Upper lobe of left lung (tissue), 6 donors: Measurements from ENCODE around the gene GRHL3. TPM values are rescaled to one million over a fixed set of nuclear protein-coding genes. Genes with fewer than 3 reads are reported as not detected.

ENCODE experiments used
- ATAC-seq, 2 donors: fragments of 200-7000 bp; cut with Tn5 transposase; one replicate each; pipeline ENCODE4 v1.9.1; 2022; ENCODE audit warnings: mild to moderate bottlenecking in 2 of 2, moderate library complexity in 2 of 2; ENCODE audit not compliant: low FRiP score in 2 of 2
- DNase-seq, 2 donors: peaks; one replicate each; pipeline ENCODE4 v3.0.0-alpha.2; 2019 to 2020
- H3K27ac ChIP-seq, 4 donors: fragments of 200-600 bp; sonication (generic); one replicate each; pipeline ENCODE4 v1.5.1; 2016 to 2019
- H3K27me3 ChIP-seq, 4 donors: fragments of 200-600 bp; sonication (generic); one replicate each; pipeline ENCODE4 v1.5.1; 2017 to 2019
- H3K36me3 ChIP-seq, 4 donors: fragments of 200-600 bp; sonication (generic); one replicate each; pipeline ENCODE4 v1.5.1; 2016 to 2019
- H3K4me1 ChIP-seq, 4 donors: fragments of 200-600 bp; sonication (generic); one replicate each; pipeline ENCODE4 v1.5.1; 2018 to 2019
- H3K4me3 ChIP-seq, 4 donors: fragments of 200-600 bp; sonication (generic); one replicate each; pipeline ENCODE4 v1.5.1; 2017 to 2019; ENCODE audit warnings: mild to moderate bottlenecking in 2 of 4, moderate library complexity in 1 of 4
- H3K9me3 ChIP-seq, 4 donors: fragments of 200-600 bp; sonication (generic); one replicate each; pipeline ENCODE4 v1.5.1; 2018 to 2019
- EP300 ChIP-seq, 4 donors: sonication (generic); formaldehyde crosslinking; IDR thresholded peaks; one replicate each; pipeline ENCODE4 v1.5.1; 2017; ENCODE audit warnings: antibody characterized with exemption in 4 of 4, control low read depth in 2 of 4
- POLR2A ChIP-seq, 4 donors: fragments of 450-650 bp; IDR thresholded peaks; one replicate each; pipeline ENCODE4 v1.5.1; 2016 to 2017; ENCODE audit warnings: antibody characterized with exemption in 4 of 4, mild to moderate bottlenecking in 2 of 4
- POLR2AphosphoS5 ChIP-seq, 2 donors: sonication (generic); formaldehyde crosslinking; IDR thresholded peaks; one replicate each; pipeline ENCODE4 v1.5.1; 2017; ENCODE audit warnings: antibody characterized with exemption in 2 of 2
- WGBS, 2 donors: methylation state at CpG; one replicate each; pipeline ENCODE4 v1.1.5; 2017 to 2018; 5-methylcytosine and 5-hydroxymethylcytosine counted together
- total RNA-seq, 6 donors: library from RNA; depleted of rRNA in 4 of 6; stranded (reverse); fragments of >200 nt in 4 of 6; gene quantifications; one replicate each; pipeline versions ENCODE4 v1.1.0 to v1.2.1, GENCODE V29; 2016 to 2021
- TF ChIP-seq, protein P1 (sequence below), 6 experiments: fragments of 450-650 bp in 4 of 6; fragments of 200-600 bp in 2 of 6; sonication (generic) in 2 of 6; IDR thresholded peaks; one replicate each; pipeline ENCODE4 v1.5.1; 2016 to 2019; ENCODE audit warnings: antibody characterized with exemption in 6 of 6
- donor health status: DM: no; HTN: no; CAD: no; lungs with moderate emphysema.
- donor health status: DM: no; HTN: yes; CAD: no; lungs with severe emphysema.

The GRHL3 gene
- total RNA-seq, 6 donors from 2014 or later = 0.09 to 0.24 TPM; not detected in 4

DNA sequence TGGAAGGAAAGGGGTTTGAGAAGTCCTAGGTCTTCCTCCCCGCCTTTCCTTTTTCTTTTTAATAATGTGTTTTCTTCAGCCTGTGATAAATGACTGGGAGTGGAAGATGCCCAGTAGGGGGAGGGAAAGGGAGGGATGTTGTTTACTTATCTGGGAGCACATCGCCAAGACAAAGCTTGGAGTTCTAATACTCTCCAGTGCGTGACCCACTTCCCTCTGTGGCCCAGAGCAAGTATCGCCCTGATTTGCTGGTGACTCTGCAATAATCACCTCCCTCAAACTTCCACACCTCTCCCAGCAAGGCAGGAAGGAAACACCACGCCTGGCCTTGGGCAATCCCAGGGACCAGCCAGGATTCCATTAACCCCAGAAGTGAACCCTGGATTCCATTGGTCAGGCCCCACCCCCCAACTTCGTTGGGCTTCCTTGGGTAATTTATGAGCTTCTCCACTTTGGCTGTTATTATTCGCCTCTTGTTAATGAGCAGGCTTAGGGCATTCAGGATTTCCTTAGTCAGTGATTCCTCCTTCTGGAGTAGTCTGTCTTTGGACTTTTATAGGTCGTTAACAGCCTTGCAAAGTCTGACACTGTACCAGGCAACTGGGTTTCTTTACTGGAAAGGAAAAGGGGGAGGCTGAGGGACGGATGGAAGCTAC is 24.3 kb upstream of the GRHL3 start:
- ATAC-seq = peak; percentile 65 to 73
- Histone ChIP-seq H3K27ac (peak overlapping the region; percentile 28 to 64 (median 42)), H3K36me3 (no peaks in the 10 kb centered on the region), H3K4me3 (no peak overlapping the region), H3K9me3 (no peaks in the 10 kb centered on the region), H3K27me3 (no peaks in the 10 kb centered on the region), H3K4me1 (peaks cover 17 to 23% (median 20%) of the 10 kb centered on the region in 4 donors)
- 35 to 43% methylated on average over 9 of the region's 9 CpGs for WGBS, 2 donors
- DNase-seq = peak in 1 of 2 donors; percentile 36
- peak in 1 of 2 donors; percentile 43 for TF ChIP-seq POLR2AphosphoS5 (IDR thresholded peaks at IDR 0.05)
- TF ChIP-seq, protein P1, sequence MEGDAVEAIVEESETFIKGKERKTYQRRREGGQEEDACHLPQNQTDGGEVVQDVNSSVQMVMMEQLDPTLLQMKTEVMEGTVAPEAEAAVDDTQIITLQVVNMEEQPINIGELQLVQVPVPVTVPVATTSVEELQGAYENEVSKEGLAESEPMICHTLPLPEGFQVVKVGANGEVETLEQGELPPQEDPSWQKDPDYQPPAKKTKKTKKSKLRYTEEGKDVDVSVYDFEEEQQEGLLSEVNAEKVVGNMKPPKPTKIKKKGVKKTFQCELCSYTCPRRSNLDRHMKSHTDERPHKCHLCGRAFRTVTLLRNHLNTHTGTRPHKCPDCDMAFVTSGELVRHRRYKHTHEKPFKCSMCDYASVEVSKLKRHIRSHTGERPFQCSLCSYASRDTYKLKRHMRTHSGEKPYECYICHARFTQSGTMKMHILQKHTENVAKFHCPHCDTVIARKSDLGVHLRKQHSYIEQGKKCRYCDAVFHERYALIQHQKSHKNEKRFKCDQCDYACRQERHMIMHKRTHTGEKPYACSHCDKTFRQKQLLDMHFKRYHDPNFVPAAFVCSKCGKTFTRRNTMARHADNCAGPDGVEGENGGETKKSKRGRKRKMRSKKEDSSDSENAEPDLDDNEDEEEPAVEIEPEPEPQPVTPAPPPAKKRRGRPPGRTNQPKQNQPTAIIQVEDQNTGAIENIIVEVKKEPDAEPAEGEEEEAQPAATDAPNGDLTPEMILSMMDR (IDR thresholded peaks at IDR 0.05) = peak in 3 of 6 experiments; percentile 9 to 25 (median 14)
- no peak for TF ChIP-seq POLR2A (IDR thresholded peaks at IDR 0.05)
- TF ChIP-seq EP300 (IDR thresholded peaks at IDR 0.05) = no peak

DNA sequence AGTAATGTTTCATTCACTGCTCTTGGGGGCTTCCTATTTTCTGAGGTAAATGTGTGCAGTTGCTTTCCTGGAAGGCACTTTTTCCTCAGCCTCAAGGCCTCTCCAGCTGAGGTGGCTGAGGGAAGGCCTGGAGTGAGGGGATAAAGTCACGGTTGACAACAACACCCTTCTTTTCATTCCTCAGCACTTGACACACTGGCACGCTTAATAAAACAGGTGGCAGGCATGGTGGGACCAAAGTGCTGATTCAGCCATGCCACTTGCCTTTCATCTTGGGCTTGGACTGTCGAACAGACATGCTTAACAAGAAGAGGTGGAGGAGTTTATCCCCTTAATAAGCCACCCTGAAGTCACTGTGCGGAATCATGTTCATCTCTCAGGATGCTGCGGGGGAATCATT is 23.6 kb upstream of the GRHL3 start:
- WGBS, 2 donors = 90 to 93% methylated on average over 5 of the region's 5 CpGs
- Histone ChIP-seq H3K27me3 (no peaks in the 10 kb centered on the region), H3K36me3 (no peaks in the 10 kb centered on the region), H3K9me3 (no peaks in the 10 kb centered on the region), H3K4me1 (peaks cover 13 to 18% (median 15%) of the 10 kb centered on the region in 4 donors), H3K27ac (peak overlapping the region in 2 of 4 donors; percentile 31 to 64), H3K4me3 (no peak overlapping the region)
- ATAC-seq = no peak
- no peak for DNase-seq
- TF ChIP-seq POLR2A (IDR thresholded peaks at IDR 0.05) = no peak
- TF ChIP-seq, protein P1 (IDR thresholded peaks at IDR 0.05) = no peak
- TF ChIP-seq EP300 (IDR thresholded peaks at IDR 0.05) = no peak
- TF ChIP-seq POLR2AphosphoS5 (IDR thresholded peaks at IDR 0.05) = no peak

DNA sequence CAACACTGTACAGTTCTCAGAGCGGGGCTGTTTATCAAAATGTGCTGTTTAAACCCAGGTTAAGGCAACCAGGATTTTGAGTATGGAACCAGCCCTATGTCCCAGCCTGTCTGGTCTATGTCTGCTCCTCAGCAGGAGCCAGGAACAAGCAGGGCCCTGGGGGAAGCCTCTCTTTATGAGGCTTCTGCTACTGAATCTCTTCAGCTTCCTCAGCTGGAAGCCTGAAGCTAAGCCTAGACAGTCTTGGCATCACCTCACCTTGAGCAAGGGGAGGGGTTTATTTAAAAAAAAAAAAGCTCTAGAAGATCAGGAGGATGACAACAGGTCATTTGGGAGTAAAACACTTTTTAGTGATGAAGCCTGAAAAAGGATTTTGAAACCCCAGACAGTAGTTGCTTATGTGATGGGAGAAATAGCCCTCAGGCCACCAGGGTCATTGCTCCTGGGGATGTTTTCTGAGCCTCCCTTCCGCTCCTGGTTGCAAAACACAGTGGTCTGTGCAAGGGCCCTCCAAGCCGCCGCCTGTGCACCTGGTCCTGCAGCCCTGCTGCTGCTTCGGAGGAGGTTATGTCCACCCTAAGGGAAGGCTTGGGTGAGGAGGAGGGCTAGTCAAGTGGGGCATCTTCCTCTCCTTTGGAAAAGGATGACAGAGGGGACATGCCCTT is 21.8 kb upstream of the GRHL3 start:
- no peak for ATAC-seq
- no peaks in the 10 kb centered on the region for H3K36me3 ChIP-seq
- H3K4me1 ChIP-seq = peaks cover 14 to 32% (median 23%) of the 10 kb centered on the region in 4 donors
- TF ChIP-seq, protein P1 (IDR thresholded peaks at IDR 0.05) = no peak
- no peak overlapping the region for H3K4me3 ChIP-seq
- no peaks in the 10 kb centered on the region for H3K27me3 ChIP-seq
- 85 to 89% methylated on average over 3 to 4 of the region's 5 CpGs for WGBS, 2 donors
- H3K9me3 ChIP-seq = no peaks in the 10 kb centered on the region
- DNase-seq = no peak
- H3K27ac ChIP-seq = no peak overlapping the region

DNA sequence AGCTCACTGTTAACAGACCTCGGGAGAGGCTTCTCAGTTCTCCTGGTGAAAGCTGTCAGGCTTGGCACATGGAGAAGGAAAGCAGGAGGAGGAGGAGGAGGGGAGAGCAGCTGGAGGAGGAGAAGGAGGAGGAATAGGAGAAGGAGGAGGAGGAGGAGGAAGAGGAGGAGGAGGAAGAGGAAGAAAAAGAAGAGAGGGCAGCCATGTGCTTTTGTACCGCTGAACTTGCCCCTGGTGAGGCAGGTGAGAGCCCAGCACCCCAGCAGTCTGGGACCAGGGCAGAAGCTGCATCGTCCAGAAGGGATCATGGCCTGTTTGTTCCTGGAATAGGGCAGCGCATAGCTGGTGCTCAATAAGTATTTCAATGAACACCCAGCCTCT is 21.3 kb upstream of the GRHL3 start:
- H3K27me3 ChIP-seq = no peaks in the 10 kb centered on the region
- 84 to 88% methylated on average over 4 of the region's 4 CpGs for WGBS, 2 donors
- TF ChIP-seq EP300 (IDR thresholded peaks at IDR 0.05) = no peak
- TF ChIP-seq, protein P1 (IDR thresholded peaks at IDR 0.05) = no peak
- TF ChIP-seq POLR2AphosphoS5 (IDR thresholded peaks at IDR 0.05) = no peak
- no peak for TF ChIP-seq POLR2A (IDR thresholded peaks at IDR 0.05)

More for the DNA sequence above, 21.3 kb upstream of the GRHL3 start:
- DNase-seq (no peak), ATAC-seq (no peak)
- Histone ChIP-seq H3K9me3 (no peaks in the 10 kb centered on the region), H3K36me3 (no peaks in the 10 kb centered on the region), H3K4me1 (peaks cover 14 to 32% (median 23%) of the 10 kb centered on the region in 4 donors), H3K27ac (no peak overlapping the region), H3K4me3 (no peak overlapping the region)
